22Rv1 (cell line): ENCODE measurements around the gene NEURL4.

Experiments used
- ZFX ChIP-seq: fragments of 450-650 bp; IDR thresholded peaks from 2 replicates; pipeline ENCODE4 v1.6.1; 2017; ENCODE audit warnings: antibody characterized with exemption, borderline replicate concordance
- TF ChIP-seq, protein P1 (sequence below): fragments of 450-650 bp; IDR thresholded peaks from 2 replicates; pipeline ENCODE4 v1.5.1; 2017; ENCODE audit warnings: mild to moderate bottlenecking

DNA sequence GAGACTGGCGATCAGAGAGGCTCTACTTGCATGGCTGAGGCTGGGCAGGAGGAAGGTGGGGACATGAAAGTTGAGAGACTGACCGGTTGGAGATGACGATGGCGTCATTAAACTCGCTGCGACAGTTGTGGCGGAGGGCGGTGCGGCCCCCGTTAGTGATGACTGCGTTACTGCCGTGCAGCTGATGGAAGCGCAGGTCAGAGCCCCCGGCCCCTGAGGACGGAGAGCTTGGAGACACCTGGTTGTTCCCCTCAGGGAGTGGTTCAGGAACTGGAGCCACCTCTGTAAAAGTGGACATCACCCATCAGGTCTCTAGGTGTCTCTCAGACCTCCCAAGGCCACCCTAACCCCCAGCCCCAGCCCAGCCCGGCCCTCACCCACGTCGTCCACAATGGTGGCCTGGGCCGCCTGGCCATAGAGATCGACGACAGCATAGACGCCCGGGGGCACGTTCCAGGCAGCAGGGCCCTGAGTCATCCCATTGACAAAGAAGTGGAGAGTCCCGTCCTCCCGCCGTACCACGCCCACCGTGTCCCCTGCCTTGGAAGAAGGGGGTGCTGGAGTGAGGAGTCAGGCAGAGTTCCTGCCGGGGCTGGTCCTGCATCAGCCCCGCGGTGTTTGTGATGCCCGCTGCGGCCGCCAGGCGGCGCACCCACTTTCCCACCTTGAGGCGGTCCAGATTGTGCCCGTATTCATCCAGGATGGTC is 5.3 kb downstream of the NEURL4 start:
- TF ChIP-seq, protein P1, sequence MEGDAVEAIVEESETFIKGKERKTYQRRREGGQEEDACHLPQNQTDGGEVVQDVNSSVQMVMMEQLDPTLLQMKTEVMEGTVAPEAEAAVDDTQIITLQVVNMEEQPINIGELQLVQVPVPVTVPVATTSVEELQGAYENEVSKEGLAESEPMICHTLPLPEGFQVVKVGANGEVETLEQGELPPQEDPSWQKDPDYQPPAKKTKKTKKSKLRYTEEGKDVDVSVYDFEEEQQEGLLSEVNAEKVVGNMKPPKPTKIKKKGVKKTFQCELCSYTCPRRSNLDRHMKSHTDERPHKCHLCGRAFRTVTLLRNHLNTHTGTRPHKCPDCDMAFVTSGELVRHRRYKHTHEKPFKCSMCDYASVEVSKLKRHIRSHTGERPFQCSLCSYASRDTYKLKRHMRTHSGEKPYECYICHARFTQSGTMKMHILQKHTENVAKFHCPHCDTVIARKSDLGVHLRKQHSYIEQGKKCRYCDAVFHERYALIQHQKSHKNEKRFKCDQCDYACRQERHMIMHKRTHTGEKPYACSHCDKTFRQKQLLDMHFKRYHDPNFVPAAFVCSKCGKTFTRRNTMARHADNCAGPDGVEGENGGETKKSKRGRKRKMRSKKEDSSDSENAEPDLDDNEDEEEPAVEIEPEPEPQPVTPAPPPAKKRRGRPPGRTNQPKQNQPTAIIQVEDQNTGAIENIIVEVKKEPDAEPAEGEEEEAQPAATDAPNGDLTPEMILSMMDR: peak; percentile 90
- TF ChIP-seq ZFX: no peak
